ENCODE data around the gene STC2. TPM values are rescaled to one million over a fixed set of nuclear protein-coding genes. Genes with fewer than 3 reads are reported as not detected.
"Not testable (repeated sequence)": the region's sequence is repeated elsewhere in the genome, so short reads cannot be mapped to it uniquely, and the experiment has no call there.

The STC2 gene
- total RNA-seq (10 to 100 TPM in 3 of 4 donors, 1 to 10 TPM in 1; 9.9 to 40.7 (median 20.9) TPM), polyA plus RNA-seq (1 to 10 TPM in 1 of 3 donors, not detected in 2; 3.3 TPM)

- Histone ChIP-seq H3K27me3 (peaks cover 6 to 44% (median 18%) of the 10 kb centered on the region in 3 donors), H3K4me3 (peak within 1 kb of the TSS; percentile 15 to 56 (median 50)), H3K27ac (peak within 1 kb of the TSS; percentile 43 to 84 (median 57)), H3K4me1 (peaks cover 0 to 65% (median 54%) of the 10 kb centered on the region in 4 donors), H3K36me3 (no peaks in the 10 kb centered on the region), H3K9me3 (no peaks in the 10 kb centered on the region)
- 2% methylated on average over 72 of the region's 72 CpGs for WGBS, 2 donors
- intact Hi-C loops (cut with DNase I): loop anchor here (5.0 kb wide), 1 partner anchor 169 kb away; no protein-coding TSS in a partner anchor
- peak; percentile 83 for DNase-seq
- TF ChIP-seq POLR2A (IDR thresholded peaks at IDR 0.05): no peak
- TF ChIP-seq POLR2AphosphoS5 (IDR thresholded peaks at IDR 0.05): peak in 3 of 4 donors; percentile 22 to 71 (median 36)
- TF ChIP-seq CTCF (IDR thresholded peaks at IDR 0.05): peak in 1 of 4 experiments; percentile 6
Measured at GRCh38 chr5:173327948-173328843, at the start of gene STC2. TSS of gene STC2 (minus strand) at chr5:173328414. CDS start at chr5:173328193, 221 bp downstream.

GRCh38 chr5:173371400-173371799, 43.2 kb upstream of the STC2 start:
- TF ChIP-seq POLR2A (IDR thresholded peaks at IDR 0.05) (no peak), CTCF (IDR thresholded peaks at IDR 0.05) (no peak), POLR2AphosphoS5 (IDR thresholded peaks at IDR 0.05) (no peak), EP300 (IDR thresholded peaks at IDR 0.05) (no peak)
- no peaks in the 10 kb centered on the region for H3K4me1 ChIP-seq
- no peaks in the 10 kb centered on the region for H3K27me3 ChIP-seq
- H3K36me3 ChIP-seq: no peaks in the 10 kb centered on the region
- no peak overlapping the region for H3K4me3 ChIP-seq
- WGBS, 2 donors: 41 to 81% methylated on average over 2 of the region's 2 CpGs
- peaks cover 0 to 2% (median 0%) of the 10 kb centered on the region in 4 donors for H3K9me3 ChIP-seq
- intact Hi-C loops (cut with DNase I): no loop called here
- no peak for DNase-seq
- H3K27ac ChIP-seq: no peak overlapping the region

- intact Hi-C loops (cut with DNase I); H3K4me3 ChIP-seq; H3K27ac ChIP-seq; H3K4me1 ChIP-seq; H3K9me3 ChIP-seq; H3K36me3 ChIP-seq; H3K27me3 ChIP-seq; DNase-seq: not testable (repeated sequence)
- WGBS, 2 donors: 81 to 91% methylated on average over 1 of the region's 1 CpG
Measured at GRCh38 chr5:173363406-173363805, 35.2 kb upstream of the STC2 start.

- H3K27me3 ChIP-seq: no peaks in the 10 kb centered on the region
- H3K27ac ChIP-seq: no peak overlapping the region
- no peak for DNase-seq
- no peaks in the 10 kb centered on the region for H3K4me1 ChIP-seq
- no peaks in the 10 kb centered on the region for H3K36me3 ChIP-seq
- intact Hi-C loops (cut with DNase I): no loop called here
- no peaks in the 10 kb centered on the region for H3K9me3 ChIP-seq
- TF ChIP-seq CTCF (IDR thresholded peaks at IDR 0.05) (no peak), POLR2AphosphoS5 (IDR thresholded peaks at IDR 0.05) (no peak)
- WGBS, 2 donors: 70 to 80% methylated on average over 5 of the region's 5 CpGs
- no peak overlapping the region for H3K4me3 ChIP-seq
Measured at GRCh38 chr5:173355561-173355960, 27.3 kb upstream of the STC2 start.

- Histone ChIP-seq H3K4me3 (no peak overlapping the region), H3K27me3 (no peaks in the 10 kb centered on the region), H3K9me3 (no peaks in the 10 kb centered on the region), H3K36me3 (no peaks in the 10 kb centered on the region), H3K27ac (no peak overlapping the region), H3K4me1 (no peaks in the 10 kb centered on the region)
- DNase-seq: no peak
- intact Hi-C loops (cut with DNase I): no loop called here
- 74 to 82% methylated on average over 2 of the region's 2 CpGs for WGBS, 2 donors
- TF ChIP-seq CTCF (IDR thresholded peaks at IDR 0.05) (no peak), POLR2A (IDR thresholded peaks at IDR 0.05) (no peak), EP300 (IDR thresholded peaks at IDR 0.05) (no peak), POLR2AphosphoS5 (IDR thresholded peaks at IDR 0.05) (no peak)
Measured at GRCh38 chr5:173354645-173355044, 26.4 kb upstream of the STC2 start.

Measured in sigmoid colon (tissue), 7 donors.